Esophagus squamous epithelium (tissue), 5 donors: ENCODE results near the gene DAAM1. TPM values are rescaled to one million over a fixed set of nuclear protein-coding genes. Genes with fewer than 3 reads are reported as not detected.
A peak's percentile ranks its signal among the peaks of the same experiment; 100 is the strongest.

Experiments used
- DNase-seq: peaks from one replicate; lab custom pipeline; 2025; lab: John Stamatoyannopoulos, UW
- H3K27ac ChIP-seq, 4 donors: fragments of 200-600 bp; sonication (generic); one replicate each; pipeline ENCODE4 v1.5.1; 2016 to 2019; ENCODE audit warnings: mild to moderate bottlenecking in 1 of 4
- H3K27me3 ChIP-seq, 4 donors: fragments of 200-600 bp; sonication (generic); 1 replicate in 3 of 4; 2 replicates in 1 of 4; pipeline versions ENCODE4 v1.5.1 to v1.6.0; 2017 to 2021; ENCODE audit warnings: antibody characterized with exemption in 1 of 4
- H3K36me3 ChIP-seq, 3 donors: fragments of 200-600 bp; sonication (generic); one replicate each; pipeline ENCODE4 v1.5.1; 2016 to 2019
- H3K4me1 ChIP-seq, 3 donors: fragments of 200-600 bp; sonication (generic); one replicate each; pipeline ENCODE4 v1.5.1; 2017 to 2019
- H3K4me3 ChIP-seq, 4 donors: fragments of 200-600 bp; sonication (generic); 1 replicate in 3 of 4; 2 replicates in 1 of 4; pipeline ENCODE4 v1.5.1; 2016 to 2019; ENCODE audit warnings: mild to moderate bottlenecking in 2 of 4, moderate library complexity in 1 of 4
- H3K9me3 ChIP-seq, 3 donors: fragments of 200-600 bp; sonication (generic); one replicate each; pipeline ENCODE4 v1.5.1; 2016 to 2019
- POLR2A ChIP-seq, 4 donors: fragments of 450-650 bp; IDR thresholded peaks; one replicate each; pipeline ENCODE4 v1.6.1; 2017; ENCODE audit warnings: antibody characterized with exemption in 4 of 4, mild to moderate bottlenecking in 4 of 4, moderate library complexity in 3 of 4
- WGBS, 2 donors: methylation state at CpG; one replicate each; pipeline ENCODE4 v1.1.5; 2018; 5-methylcytosine and 5-hydroxymethylcytosine counted together
- intact Hi-C: fragments of 100-400 bp; cut with DNase I; formaldehyde crosslinking; loops from one replicate; pipeline ENCODE4 v1.15.0; 2022
- total RNA-seq, 4 donors: library from RNA; depleted of rRNA; stranded (reverse); fragments of >200 nt; gene quantifications; one replicate each; pipeline ENCODE4 v1.1.0, GENCODE V29; 2016
- TF ChIP-seq, protein P1 (sequence below), 6 experiments: fragments of 450-650 bp in 4 of 6; fragments of 200-600 bp in 2 of 6; sonication (generic) in 2 of 6; IDR thresholded peaks; one replicate each; pipeline ENCODE4 v1.5.1; 2016 to 2019; ENCODE audit warnings: antibody characterized with exemption in 6 of 6, mild to moderate bottlenecking in 4 of 6, moderate library complexity in 4 of 6
- donor health status: DM: yes; HTN: yes; CAD: no.

Gene DAAM1
- total RNA-seq, 4 donors from 2014 or later = 47.2 to 91.7 (median 64.0) TPM

DNA sequence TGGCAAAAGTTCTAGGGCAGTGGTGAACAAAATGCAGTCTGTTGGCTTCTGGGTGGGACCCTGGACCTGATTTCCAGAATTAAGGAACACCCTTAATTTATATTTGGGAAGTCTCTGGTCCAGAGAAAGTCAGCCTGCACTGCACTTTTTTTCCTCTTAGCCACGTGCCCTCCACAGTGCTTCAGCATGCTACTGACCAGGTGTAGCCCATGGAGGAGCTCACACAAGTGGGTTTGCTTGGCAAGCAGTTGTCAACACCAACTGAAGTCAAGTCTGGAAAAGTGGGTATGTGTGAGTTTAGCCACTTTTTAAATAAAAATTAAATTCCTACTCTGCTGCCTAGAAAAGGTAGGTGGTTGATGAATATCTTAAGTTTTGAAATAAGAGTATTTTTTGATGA, 111.3 kb downstream of the DAAM1 start:
- intact Hi-C loops = no loop called here

DNA sequence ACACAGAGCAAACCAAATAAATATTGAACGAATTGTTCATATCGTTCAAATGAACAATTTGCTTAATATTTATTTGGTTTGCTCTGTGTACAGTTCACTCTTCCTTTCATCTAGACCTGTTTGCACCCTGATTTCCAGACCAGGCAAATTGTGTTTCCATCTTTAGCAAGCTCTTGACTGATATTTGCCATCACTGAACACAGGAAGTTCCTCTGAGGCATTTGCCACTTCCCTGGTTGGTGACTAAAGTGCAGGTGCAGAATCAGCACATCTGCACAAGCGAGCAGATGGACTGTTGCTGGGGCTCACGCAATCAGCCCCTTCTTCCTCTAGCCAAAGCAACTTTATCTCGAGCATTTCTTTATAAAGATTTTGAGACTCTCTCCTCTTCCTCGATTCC, 112.9 kb downstream of the DAAM1 start:
- Histone ChIP-seq H3K4me1 (peaks cover 0 to 35% (median 21%) of the 10 kb centered on the region in 3 donors), H3K36me3 (no peaks in the 10 kb centered on the region), H3K9me3 (no peaks in the 10 kb centered on the region), H3K27ac (no peak overlapping the region), H3K4me3 (no peak overlapping the region), H3K27me3 (no peaks in the 10 kb centered on the region)
- TF ChIP-seq POLR2A (IDR thresholded peaks at IDR 0.05) = no peak
- TF ChIP-seq, protein P1, sequence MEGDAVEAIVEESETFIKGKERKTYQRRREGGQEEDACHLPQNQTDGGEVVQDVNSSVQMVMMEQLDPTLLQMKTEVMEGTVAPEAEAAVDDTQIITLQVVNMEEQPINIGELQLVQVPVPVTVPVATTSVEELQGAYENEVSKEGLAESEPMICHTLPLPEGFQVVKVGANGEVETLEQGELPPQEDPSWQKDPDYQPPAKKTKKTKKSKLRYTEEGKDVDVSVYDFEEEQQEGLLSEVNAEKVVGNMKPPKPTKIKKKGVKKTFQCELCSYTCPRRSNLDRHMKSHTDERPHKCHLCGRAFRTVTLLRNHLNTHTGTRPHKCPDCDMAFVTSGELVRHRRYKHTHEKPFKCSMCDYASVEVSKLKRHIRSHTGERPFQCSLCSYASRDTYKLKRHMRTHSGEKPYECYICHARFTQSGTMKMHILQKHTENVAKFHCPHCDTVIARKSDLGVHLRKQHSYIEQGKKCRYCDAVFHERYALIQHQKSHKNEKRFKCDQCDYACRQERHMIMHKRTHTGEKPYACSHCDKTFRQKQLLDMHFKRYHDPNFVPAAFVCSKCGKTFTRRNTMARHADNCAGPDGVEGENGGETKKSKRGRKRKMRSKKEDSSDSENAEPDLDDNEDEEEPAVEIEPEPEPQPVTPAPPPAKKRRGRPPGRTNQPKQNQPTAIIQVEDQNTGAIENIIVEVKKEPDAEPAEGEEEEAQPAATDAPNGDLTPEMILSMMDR (IDR thresholded peaks at IDR 0.05) = no peak
- intact Hi-C loops = no loop called here
- 57 to 72% methylated on average over 6 of the region's 6 CpGs for WGBS, 2 donors
- no peak for DNase-seq

More for the DNA sequence above, 111.3 kb downstream of the DAAM1 start:
- 100% methylated on average over 1 of the region's 1 CpG for WGBS, 2 donors
- H3K4me1 ChIP-seq = peaks cover 0 to 31% (median 9%) of the 10 kb centered on the region in 3 donors
- H3K4me3 ChIP-seq = no peak overlapping the region
- no peaks in the 10 kb centered on the region for H3K27me3 ChIP-seq
- no peaks in the 10 kb centered on the region for H3K36me3 ChIP-seq
- H3K9me3 ChIP-seq = no peaks in the 10 kb centered on the region
- DNase-seq = no peak
- no peak overlapping the region for H3K27ac ChIP-seq
- TF ChIP-seq, protein P1 (IDR thresholded peaks at IDR 0.05) = no peak
- TF ChIP-seq POLR2A (IDR thresholded peaks at IDR 0.05) = no peak

DNA sequence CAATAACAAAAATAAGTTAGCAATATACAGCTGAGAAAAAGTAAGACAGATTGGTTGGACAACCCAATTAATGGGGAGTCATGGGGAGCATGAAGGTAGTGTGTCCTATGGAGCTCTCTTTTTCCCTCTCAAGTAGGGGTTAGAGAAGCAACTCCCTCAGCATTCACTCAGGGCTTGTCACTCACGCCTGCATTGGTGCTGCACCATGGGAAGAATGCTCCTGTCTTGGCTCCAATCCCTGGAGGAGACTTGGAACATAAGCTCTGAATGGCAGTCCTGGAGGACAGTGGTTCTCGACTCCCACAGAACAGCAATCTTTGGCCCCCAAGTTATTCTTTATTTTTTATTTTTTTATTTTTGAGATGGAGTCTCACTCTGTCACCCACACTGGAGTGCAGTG, 113.8 kb downstream of the DAAM1 start:
- Histone ChIP-seq H3K27ac (no peak overlapping the region), H3K4me1 (peaks cover 0 to 35% (median 13%) of the 10 kb centered on the region in 3 donors), H3K4me3 (no peak overlapping the region), H3K9me3 (no peaks in the 10 kb centered on the region), H3K27me3 (no peaks in the 10 kb centered on the region), H3K36me3 (no peaks in the 10 kb centered on the region)
- WGBS, 2 donors = 94 to 96% methylated on average over 2 of the region's 2 CpGs
- TF ChIP-seq, protein P1 (IDR thresholded peaks at IDR 0.05) = no peak
- no peak for TF ChIP-seq POLR2A (IDR thresholded peaks at IDR 0.05)
- no peak for DNase-seq
- intact Hi-C loops = no loop called here

DNA sequence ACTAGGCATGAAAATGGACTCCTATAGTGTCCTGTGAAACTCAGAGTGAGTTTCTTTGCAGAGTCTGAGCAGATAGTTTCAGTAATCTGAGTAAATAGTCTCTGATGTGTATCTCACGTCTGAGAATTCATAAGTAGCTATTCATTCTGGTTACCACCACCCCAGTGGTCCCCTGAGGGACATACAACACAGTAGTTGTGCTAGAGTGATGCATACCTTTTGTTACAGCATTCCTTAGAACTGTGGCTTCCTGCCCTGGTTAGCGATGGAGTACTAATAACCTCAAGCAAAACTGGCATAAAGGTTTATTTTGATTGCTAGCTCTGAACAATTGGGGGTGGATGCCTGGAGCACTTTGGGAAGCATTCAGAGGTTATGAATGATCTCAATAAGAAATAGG, 114.7 kb downstream of the DAAM1 start:
- Histone ChIP-seq H3K4me3 (no peak overlapping the region), H3K36me3 (no peaks in the 10 kb centered on the region), H3K4me1 (peaks cover 0 to 42% (median 12%) of the 10 kb centered on the region in 3 donors), H3K9me3 (no peaks in the 10 kb centered on the region), H3K27me3 (no peaks in the 10 kb centered on the region), H3K27ac (no peak overlapping the region)
- TF ChIP-seq POLR2A (IDR thresholded peaks at IDR 0.05) = no peak
- TF ChIP-seq, protein P1 (IDR thresholded peaks at IDR 0.05) = no peak
- no peak for DNase-seq
- intact Hi-C loops = no loop called here
- WGBS, 2 donors = 38 to 50% methylated on average over 2 of the region's 2 CpGs

DNA sequence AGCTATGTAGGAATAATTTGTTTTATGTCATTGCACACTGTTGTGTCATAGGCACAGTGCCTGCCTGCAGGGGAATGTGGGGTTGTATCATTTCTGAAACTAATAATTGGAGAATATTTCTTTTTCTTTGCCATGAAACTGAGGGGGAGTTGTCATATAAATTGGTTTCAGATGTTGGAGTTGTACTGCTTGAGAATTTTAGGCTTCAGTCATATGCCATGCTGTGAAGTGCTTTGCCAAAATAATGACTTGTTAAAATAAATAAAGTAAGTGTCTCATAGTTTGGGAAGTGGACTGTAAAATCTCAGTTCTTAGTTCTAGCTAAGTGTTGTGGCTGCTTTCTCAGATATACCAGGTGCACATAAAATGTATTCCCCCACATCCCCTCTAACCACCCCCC, 116.8 kb downstream of the DAAM1 start:
- Histone ChIP-seq H3K27ac (peak overlapping the region in 1 of 4 donors; percentile 9), H3K4me1 (peaks cover 0 to 49% (median 12%) of the 10 kb centered on the region in 3 donors)
- DNase-seq = no peak

More for the DNA sequence above, 116.8 kb downstream of the DAAM1 start:
- Histone ChIP-seq H3K4me3 (no peak overlapping the region), H3K36me3 (no peaks in the 10 kb centered on the region), H3K9me3 (no peaks in the 10 kb centered on the region), H3K27me3 (no peaks in the 10 kb centered on the region)
- intact Hi-C loops = no loop called here
- no peak for TF ChIP-seq POLR2A (IDR thresholded peaks at IDR 0.05)
- TF ChIP-seq, protein P1 (IDR thresholded peaks at IDR 0.05) = no peak
